SKM-1 treated with dmso at 0.1 percent for 144 hours (cell line): ENCODE data around the gene ANO7.
"Not testable (repeated sequence)": the region's sequence is repeated elsewhere in the genome, so short reads cannot be mapped to it uniquely, and the experiment has no call there.

ENCODE experiments used
- DNase-seq: peaks from one replicate; lab custom pipeline; 2025; ENCODE audit not compliant: unreplicated experiment; lab: John Stamatoyannopoulos, UW

ANO7 gene

DNA sequence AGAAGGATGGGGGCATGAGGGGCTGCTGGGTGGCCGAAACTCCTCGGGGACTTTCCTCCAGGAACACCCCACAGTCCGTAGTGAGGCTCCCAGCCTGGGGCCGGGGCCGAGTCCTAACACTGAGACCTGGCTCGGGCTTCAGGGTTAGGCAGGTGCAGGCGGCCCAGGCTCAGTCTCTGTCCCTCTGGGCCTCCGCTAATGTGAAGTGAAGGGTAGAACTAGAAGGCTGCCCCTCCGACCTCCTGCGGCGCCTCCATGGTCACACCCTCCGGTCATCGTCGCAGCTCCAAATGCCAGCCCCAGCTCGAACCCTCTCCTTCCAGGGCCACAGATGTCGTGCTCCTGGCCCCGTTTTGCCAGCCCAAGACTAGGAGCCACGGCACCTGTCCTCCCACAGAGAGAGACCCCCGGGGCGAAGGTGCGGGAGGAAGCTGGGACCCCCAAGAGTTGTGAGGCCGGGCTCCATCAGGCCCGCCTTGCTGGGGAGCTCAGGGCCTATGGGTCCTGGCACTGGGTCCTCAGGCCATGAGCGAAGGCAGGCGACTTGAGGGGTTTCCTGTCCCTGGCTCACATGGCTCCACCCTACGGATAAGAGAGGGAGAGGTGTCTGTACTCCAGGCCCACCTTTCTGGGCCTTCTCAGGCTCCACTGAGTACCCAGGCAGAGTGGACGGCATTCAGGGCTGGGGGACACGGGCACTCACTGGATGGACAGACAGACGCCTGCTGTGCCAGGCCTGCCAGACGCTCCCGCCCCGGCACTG is 797 bp downstream of the ANO7 start:
- no peak for DNase-seq

DNA sequence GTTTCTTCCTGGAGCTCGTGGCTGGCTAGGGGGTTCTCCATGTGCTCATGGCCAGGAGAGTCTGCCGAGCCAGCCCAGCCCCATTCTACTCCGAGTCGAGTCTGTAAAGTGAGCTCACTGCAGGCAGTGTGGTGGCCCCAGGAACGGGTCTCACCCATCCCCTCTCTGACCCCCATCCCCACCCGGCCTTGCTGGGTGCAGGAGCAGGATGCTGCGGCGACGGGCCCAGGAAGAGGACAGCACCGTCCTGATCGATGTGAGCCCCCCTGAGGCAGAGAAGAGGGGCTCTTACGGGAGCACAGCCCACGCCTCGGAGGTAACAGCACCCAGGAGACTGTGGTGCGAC is 1.4 kb downstream of the ANO7 start:
- DNase-seq, result no peak

DNA sequence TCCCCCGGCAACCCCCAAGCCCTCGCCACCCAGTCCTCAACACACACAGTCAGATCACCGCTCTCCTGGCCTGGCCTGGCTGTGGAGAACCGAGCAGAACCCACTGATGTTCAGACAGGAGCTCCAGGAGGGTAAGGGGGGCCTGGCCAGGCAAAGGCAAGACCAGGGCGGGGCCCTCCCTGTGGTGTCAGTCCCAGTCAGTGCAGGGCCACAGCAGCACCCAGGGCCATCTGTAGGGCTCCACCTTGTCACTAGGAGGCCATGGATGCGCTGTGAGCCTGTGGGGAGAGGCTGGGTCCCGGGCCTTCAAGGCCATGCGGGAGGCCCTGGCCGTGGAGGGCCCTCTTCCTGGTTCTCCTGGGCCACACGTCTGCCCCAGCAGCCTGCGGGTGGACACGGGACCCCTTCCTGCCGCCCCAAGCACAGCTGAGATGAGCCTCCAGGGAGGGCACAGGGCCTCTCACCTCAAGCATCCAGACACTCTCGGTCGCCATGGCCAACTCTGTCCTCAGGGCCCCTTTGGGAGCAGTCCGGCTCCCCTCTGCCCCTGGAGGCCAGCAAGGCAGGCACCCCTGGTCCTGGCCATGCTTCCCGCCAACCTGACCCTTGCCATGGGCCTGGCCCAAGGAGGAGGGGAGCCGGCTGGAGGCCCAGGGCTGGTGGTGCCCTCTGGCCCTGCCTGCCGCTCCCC is 2.0 kb downstream of the ANO7 start:
- no peak for DNase-seq

DNA sequence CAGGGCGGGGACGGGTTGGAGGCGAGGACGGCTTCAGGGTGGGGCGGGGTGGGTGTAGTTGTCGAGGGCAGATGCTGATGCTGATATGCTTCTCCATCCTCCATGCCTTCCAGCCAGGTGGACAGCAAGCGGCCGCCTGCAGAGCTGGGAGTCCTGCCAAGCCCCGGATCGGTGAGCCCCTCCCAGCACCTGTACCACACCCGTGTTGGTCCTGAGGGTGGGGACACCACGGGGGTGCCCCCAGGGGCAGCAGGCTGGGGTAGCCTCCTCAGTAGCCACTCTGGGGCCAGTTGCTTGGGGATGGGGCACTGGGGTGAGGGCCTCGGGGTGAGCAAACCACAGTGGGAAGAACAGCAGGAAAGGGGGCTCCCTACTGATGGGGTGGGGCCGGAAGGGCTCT is 2.6 kb downstream of the ANO7 start:
- no peak for DNase-seq

DNA sequence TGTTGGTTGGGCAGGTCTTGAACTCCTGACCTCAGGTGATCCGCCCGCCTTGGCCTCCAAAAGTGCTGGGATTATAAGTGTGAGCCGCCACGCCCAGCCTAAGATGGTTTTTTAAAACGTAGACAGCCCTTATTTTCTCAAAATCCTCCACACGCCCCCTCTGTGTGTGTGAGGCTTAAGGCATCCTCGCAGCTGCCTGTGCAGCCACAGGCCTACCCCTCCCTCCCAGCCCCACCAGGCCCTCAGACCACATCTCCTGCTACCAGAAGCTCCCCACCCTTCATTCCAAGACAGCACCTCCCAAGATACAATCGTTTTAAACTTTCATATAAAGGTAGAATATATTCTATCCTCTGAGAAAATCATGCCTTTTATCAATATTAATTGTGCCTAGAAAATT is 4.8 kb downstream of the ANO7 start:
- DNase-seq, result no peak

DNA sequence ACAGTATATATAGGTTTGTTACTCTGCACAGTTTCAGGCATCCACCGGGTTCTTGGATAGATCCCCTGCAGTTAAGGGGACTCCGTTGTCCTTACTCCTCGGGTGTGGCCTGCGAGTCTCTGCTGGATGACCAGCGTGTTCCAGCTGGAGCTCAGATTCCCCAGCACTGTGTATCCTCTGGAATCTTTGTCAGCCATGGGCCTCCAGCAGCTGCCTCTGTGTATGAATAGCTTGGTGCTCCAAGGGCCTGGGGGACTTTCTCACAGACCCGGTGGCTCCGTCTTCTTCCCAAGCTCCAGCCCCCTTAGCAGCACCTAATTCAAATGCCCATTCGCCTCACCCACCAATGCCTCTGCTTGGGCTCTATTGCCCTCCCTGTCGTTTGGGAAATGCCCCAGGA is 6.3 kb downstream of the ANO7 start:
- DNase-seq, result no peak

DNA sequence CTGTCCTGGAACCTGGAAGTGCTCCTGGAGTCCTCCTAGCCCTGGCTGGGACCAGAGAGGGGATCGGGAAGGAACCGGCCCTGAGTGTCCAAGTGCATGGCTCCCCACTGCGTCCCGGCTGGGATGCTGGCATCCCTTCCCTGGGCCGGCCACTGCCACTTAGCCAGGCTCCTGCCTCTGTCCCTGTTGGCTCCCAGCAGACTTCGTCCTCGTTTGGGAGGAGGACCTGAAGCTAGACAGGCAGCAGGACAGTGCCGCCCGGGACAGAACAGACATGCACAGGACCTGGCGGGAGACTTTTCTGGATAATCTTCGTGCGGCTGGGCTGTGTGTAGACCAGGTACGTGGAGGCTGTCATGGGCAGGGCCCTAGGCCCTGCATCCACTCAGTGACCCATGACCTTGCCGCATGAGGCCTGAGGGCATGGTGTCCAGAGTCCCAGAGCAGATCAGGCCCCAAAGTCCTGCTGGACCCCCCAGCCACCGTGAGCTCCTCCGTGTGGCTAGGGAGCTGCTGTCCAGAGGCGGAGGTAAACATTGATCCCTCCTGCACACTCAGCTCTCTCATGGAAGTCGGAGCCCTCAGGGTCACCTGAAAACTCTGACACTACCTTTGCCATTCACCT is 7.1 kb downstream of the ANO7 start:
- DNase-seq, result no peak

DNA sequence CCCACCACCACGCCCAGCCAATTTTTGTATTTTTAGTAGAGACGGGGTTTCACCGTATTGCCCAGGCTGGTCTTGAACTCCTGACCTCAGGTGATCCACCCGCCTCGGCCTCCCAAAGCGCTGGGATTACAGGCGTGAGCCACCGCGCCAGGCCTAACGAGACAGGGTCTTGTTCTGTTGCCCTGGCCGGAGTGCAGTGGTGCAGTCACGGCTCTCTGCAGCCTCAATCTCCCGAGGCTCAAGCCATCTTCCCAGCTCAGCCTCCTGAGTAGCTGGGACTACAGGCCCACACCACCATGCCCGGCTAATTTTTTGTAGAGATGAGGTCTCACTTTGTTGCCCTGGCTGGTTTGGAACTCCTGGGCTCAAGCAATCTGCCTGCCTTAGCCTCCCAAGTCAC is 8.8 kb downstream of the ANO7 start:
- DNase-seq, result not testable (repeated sequence)

DNA sequence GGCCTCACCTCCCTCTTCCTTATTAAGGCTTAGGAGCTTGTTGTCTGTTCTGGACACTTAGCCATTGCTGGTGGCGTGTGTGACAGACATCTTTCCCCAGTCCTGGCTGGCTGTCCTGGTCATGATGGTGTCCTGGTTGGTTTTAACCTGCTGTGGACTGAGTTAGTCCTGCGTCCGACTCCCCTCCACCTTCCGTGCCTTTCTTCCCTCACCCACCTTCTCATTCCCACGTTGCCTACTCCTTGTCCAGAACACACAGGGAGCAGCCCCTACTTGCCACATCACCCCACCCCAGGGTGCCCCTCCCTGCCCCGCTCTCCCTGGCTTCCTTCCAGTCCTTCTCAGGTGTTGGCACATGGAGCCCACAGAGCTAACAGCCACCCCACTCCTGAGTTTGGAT is 9.5 kb downstream of the ANO7 start:
- no peak for DNase-seq

DNA sequence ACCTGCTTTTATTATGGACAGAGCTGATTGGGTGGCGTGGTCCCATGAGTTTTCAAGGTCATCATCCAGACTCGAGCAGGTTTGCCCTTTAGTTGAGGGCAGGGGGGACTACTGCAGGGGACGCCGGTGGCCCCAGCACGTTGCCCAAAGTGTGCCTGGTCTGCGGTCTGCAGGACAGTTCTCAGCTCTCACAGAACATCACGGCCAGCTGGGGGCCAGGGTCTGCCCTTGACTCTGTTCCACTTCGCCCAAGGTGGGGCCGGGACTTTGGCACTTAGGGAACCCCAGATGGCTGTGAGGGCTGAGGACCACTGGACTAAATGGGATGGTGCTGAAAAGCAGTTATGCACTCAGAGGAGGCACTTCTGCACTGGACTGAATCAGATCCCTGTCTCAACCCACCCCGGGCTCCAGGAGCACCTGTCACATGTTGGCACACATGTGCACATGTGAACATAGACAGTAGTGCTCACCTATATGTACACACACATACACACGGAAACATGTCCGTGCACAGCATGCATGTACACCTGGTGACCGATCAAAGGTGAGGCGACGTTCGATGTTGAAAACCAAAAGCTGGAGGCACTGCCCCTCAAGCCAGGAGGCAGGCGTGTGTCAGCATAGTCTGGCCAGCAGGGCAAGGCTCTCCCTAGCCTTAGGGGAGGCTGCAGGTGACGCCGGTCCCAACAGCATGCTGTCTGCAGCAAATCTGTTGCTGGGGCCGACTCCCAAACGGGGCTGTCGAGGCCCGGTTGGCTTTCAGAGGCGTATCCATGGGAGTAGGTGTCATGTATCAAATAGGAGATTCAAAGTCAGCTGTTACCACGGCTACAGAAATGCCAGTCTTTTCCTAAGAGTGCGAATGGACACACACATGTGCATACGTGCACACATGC is 10.2 kb downstream of the ANO7 start:
- no peak for DNase-seq

DNA sequence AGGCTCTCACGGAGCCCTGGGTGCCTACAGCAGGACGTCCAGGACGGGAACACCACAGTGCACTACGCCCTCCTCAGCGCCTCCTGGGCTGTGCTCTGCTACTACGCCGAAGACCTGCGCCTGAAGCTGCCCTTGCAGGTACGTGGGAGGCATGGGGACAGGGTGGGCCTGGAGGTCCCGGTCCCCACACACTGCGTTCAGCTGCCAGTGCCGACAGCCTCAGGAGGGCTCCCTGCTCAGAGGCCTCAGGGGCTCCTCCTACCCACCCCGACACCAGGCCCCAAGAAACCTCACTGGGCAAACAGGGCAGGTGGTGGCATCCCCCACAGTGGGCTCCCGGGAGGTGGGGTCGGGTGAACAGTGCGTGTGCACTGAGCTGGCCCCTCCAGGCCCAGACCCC is 10.8 kb downstream of the ANO7 start:
- DNase-seq, result no peak

DNA sequence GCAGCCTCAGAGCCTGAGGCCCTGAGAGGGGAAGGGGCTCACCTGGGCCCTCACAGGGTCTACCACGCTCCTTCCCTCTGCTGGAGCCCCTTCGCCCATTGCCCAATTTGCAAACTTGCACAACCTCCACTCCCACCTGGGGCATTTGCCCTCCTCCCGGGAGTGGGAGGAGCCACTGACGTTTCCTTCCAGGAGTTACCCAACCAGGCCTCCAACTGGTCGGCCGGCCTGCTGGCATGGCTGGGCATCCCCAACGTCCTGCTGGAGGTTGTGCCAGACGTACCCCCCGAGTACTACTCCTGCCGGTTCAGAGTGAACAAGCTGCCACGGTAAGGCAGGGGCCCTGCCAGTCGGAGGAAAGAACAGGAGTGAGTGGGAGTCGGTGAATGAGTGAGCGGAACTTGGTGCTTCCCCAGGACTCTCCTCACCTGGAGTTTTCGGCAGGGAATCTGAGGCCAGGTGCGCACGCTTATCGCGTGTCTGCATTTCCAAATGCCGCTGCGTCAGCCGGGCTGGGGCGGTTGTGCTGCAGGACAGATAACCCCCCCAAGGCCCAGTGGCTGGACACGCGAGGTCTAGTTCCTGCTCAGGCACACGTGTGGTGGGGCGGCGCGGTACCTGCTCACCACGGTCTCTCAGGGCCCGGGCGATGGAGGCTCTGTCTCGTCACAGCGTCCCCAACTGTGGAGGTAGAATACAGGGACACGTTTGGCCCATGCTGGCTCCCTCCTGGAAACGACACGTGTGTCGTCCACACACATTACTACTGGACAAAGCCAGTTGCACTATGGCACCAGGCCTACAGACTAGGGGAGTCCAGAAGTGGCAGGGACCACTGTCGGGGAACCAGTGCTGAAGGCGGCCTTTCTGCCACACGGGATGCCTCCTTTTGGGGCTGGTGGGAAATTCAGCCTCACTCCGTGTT is 11.7 kb downstream of the ANO7 start:
- DNase-seq, result peak; percentile 13

DNA sequence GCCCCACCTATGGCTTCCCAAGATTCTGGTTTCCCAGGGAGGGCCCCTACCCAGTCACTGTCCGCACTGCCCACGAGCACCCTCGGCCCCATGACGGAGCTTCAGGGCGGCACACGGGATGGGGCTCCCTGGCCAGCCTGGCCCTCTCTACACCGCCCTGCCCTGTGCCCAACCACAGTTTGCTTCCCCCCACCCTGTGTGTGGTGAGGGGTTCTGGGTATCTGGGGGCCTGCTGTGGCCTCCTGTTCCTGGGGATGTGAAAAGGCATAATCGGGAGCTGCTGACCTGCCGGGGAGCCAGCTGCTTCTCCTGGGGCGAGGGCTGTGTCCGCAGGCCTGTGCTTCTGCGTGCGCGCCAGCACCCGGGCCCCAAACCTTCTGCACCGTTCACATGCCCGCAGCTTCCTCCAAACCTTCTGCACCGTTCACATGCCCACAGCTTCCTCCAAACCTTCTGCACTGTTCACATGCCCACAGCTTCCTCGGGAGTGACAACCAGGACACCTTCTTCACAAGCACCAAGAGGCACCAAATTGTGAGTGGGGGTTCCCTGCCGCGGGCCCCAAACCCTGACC is 12.4 kb downstream of the ANO7 start:
- peak; percentile 64 for DNase-seq

DNA sequence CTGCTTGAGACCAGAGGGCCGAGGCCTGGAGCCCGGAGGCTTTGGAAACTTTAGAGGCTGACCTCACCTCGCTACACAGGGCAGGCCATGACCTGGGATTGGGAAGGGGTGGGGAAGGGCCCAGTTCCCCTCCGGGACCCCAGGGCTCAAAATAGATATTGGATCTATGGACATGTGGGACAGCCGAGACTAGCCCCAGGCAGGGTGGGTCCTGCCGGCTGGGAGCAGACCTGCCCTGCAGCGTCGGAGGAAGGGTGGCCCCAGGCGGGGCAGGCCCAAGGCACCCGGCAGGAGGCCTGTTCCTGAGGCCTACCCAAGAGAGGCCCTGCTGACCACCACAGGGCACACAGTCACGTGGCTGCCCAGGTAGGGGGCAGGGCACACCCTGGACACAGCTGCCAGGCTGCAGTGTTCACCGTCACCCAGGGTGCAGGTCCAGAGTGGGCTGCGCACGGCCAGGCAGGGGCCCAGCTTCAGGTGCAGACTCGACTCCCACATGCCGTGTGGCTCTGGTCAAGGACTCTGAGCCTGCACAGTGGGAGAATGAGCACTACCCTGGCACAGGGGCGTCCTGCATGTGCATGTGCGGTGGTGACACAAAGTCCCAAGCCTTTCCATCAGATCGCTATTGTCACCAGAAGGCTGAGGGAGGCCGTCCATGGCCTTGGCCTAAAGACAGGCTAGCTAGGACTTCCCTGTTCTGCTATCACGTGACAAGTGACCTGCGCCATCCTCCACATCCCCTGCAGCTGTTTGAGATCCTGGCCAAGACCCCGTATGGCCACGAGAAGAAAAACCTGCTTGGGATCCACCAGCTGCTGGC is 13.2 kb downstream of the ANO7 start:
- DNase-seq, result no peak

DNA sequence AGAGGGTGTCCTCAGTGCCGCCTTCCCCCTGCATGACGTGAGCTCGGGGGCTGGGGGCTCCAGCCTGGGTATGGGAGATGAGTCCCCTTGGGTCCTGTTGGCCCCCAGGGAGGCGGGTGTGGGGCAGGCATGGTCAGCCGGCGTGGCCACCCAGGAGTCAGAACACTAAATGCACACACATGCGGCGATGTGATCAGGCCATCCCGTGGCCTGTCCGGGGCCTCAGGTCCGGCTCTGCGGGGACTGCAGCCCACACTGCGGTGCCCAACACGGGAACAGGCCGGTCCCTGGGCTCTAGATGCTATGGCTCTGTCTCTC is 13.8 kb downstream of the ANO7 start:
- no peak for DNase-seq

DNA sequence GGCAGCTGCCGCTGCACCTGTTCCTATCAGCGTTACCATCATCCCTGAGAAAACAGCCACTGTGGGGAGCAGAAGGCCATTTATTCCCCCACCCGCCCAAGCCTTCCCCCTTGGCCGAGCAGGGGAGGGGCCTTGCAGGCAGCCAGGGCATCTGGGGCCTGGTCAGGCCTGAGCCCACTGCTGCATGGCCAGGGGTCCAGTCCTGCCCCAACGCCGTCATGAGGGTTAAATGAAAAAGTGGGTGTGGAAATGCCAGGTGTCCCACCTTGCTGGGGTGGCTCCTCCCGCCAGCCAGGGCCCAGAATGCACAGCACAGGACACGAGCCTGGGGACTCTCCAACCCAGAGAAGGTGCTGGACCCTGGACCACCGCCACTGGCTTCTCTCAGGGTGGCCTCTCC is 14.2 kb downstream of the ANO7 start:
- no peak for DNase-seq

DNA sequence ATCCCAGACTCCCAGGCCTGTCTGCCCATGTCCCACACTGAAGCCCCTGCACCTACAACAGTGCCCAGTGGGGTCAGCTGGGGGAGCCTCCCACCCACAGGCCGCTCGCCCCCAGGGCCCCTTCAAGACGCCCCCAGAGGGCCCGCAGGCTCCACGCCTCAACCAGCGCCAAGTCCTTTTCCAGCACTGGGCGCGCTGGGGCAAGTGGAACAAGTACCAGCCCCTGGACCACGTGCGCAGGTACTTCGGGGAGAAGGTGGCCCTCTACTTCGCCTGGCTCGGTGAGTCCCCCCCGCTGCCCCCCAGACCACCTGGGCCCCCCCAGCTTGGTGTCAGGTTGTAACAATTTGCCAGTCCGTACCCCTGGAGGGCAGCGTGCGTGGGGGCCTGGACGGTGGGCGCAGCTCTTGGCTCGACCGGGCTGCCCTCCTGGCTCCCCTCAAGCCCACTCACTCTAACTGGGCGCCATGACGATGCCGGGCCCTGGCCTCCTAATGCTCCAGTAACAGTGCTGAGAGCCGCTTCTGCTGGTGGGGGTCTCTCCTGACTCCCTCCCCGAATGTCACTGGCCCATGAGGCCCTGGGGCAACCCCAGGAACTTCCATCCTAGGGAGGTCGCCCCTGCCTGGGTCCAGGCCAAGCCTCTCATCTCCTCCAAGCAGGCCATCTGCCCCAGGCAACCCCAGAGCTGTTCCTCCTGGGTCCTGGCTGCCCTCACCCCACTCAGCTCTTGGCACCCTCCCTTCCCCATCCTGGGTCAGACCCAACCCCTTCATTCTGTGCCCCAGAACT is 14.9 kb downstream of the ANO7 start:
- no peak for DNase-seq

DNA sequence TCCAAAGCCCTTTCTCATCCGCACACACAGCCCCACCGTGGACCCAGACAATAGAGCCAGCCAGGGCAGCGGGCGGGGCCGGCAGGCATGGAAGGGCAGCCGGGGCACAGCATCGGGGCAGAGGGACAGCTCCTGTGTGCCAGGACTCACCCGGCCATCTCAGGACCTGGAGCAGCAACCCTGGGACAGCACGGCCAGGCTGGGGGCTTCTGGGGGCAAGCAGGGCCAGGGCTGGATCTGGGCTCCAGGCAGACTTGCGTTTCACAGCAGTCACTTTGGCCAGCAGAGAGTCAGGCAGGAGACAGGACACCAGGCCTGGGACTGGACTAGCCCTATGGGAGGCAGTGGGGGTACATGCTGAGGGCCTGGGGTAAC is 15.5 kb downstream of the ANO7 start:
- DNase-seq, result no peak

DNA sequence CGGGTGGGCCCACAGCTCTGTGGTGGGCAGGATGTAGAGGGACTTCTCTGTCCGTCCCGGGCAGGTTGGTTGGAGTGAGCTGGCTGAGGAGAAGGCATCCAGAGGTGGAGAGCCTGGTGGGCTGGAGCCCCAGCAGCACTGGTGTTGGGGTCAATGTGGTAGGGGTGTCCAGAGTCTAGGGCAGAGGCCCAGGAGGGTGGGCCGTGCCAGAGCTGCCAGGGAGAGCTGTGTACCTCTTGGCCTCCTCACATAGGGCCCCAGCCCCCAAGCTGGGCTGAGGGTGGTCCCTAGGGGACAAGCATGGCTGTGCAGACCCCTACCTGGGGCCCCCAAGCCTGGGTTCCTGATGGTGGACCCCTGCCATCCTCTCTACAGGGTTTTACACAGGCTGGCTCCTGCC is 16.0 kb downstream of the ANO7 start:
- DNase-seq, result no peak
